Spleen (tissue), 7 donors: ENCODE measurements around the gene ZNF514.

Source experiments
- POLR2A ChIP-seq, 3 donors: fragments of 450-650 bp; IDR thresholded peaks; one replicate each; pipeline ENCODE4 v1.5.1; 2017; ENCODE audit warnings: antibody characterized with exemption in 3 of 3, mild to moderate bottlenecking in 1 of 3
- TF ChIP-seq, protein P1 (sequence below), 11 experiments: fragments of 200-600 bp in 7 of 11; fragments of 450-650 bp in 4 of 11; sonication (generic) in 4 of 11; IDR thresholded peaks in 8 of 11; conservative IDR thresholded peaks in 3 of 11; 1 replicate in 7 of 11; 2 replicates in 4 of 11; pipeline versions ENCODE4 v1.4.0 to v1.8.0; 2016 to 2021; ENCODE audit warnings: antibody characterized with exemption in 11 of 11, inconsistent platforms in 4 of 11, mild to moderate bottlenecking in 1 of 11
- donor health status: DM: no; HTN: no; CAD: no; lungs with moderate emphysema.
- donor health status: DM: no; HTN: no; CAD: no.
- donor health status: DM: no; HTN: no; CAD: no.

DNA sequence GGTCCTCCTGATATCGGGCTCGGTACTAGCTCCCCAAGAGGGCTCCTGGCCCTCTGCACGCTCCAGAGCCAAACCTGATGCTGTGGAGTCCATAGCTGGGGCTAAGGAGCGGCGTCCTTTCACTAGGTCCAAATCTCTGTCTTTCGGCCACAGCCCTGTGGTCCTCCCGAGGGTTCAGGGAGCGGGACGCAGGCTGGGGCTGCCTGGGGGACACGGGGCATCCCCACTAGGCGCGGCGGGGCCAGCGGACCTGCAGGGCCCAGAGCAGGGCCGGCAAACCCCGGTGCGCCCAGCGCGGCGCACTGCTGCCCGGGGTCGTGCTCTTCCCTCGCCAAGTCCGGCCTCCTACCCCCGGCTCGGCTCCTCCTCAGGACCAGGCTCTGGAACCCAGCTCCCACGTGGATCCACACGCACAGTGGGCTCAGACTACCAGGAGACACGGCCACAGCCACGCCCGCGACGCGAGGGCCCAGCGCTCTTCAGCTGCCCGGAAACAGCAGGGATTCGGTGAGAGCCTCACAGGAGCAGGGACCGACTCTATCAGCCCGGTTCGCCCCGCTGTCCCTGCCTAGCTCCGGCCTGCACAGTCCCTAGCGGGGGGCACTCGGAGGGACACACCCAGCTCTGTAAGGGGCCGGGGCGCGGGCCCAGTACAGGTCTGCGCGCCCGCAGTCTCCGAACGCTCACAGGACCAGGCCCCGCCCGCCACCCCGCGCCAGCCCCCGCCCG lies 593 bp downstream of the ZNF514 start:
- no peak for TF ChIP-seq POLR2A (IDR thresholded peaks at IDR 0.05)
- TF ChIP-seq, protein P1, sequence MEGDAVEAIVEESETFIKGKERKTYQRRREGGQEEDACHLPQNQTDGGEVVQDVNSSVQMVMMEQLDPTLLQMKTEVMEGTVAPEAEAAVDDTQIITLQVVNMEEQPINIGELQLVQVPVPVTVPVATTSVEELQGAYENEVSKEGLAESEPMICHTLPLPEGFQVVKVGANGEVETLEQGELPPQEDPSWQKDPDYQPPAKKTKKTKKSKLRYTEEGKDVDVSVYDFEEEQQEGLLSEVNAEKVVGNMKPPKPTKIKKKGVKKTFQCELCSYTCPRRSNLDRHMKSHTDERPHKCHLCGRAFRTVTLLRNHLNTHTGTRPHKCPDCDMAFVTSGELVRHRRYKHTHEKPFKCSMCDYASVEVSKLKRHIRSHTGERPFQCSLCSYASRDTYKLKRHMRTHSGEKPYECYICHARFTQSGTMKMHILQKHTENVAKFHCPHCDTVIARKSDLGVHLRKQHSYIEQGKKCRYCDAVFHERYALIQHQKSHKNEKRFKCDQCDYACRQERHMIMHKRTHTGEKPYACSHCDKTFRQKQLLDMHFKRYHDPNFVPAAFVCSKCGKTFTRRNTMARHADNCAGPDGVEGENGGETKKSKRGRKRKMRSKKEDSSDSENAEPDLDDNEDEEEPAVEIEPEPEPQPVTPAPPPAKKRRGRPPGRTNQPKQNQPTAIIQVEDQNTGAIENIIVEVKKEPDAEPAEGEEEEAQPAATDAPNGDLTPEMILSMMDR (IDR thresholded peaks at IDR 0.05 in 8 of 11, conservative IDR thresholded peaks at IDR 0.05 in 3 of 11): no peak
